GM19043 (cell line): Measurements from ENCODE around the gene VPS37B.

Experiments
- ATAC-seq: cut with Tn5 transposase; IDR thresholded peaks from one replicate; pipeline ENCODE4 v1.9.1; 2021; ENCODE audit warnings: low read depth; ENCODE audit not compliant: unreplicated experiment

Gene VPS37B

DNA sequence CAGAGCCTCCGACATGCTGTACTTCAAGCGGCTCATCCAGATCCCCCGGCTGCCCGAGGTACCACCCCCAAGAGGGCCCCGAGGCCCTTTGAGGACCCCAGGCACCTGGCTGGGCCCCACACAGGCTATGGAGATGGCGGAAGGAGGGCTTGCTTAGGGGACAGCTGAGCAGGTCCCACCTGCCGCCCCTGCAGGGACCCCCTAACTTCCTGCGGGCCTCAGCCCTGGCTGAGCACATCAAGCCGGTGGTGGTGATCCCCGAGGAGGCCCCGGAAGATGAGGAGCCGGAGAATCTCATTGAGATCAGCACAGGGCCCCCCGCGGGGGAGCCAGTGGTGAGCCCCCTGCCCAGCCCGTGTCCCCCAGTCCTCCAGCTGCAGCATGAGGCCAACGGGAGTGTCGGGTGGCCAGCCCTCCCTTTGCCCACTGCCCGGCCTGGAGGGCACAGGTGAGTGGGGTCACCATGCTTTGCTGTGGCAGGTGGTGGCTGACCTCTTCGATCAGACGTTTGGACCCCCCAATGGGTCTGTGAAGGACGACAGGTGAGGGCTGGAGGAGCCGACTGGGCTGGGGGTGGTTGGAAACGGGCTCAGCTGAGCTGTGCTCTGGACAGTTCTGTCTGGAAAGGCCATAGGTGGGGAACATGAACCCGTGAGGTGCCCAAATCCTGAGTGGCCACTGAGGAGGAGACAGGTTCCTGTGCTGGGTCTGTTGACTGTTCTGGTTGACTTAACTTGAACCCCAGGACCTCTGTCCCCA, 40.7 kb downstream of the VPS37B start:
- no peak for ATAC-seq

DNA sequence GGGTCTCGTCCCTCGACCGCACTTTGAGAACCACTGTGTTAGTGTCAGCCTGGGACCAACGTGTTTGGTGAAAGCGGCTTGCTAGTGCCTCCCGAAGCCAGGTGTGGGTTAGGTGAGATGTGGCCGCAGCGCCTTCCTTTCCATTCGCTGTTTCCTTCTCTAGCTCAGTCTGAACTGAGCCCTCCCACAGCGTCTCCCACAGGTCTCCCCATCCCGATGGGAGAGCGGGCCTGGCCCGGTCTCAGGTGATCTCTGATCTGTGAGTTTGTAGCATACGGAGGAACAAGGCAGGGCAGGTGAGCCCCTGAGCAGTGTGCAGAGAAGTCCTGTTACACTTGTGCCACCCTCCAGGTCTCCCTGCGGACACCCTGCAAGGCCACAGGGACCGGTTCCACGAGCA, 41.4 kb downstream of the VPS37B start:
- ATAC-seq = no peak

DNA sequence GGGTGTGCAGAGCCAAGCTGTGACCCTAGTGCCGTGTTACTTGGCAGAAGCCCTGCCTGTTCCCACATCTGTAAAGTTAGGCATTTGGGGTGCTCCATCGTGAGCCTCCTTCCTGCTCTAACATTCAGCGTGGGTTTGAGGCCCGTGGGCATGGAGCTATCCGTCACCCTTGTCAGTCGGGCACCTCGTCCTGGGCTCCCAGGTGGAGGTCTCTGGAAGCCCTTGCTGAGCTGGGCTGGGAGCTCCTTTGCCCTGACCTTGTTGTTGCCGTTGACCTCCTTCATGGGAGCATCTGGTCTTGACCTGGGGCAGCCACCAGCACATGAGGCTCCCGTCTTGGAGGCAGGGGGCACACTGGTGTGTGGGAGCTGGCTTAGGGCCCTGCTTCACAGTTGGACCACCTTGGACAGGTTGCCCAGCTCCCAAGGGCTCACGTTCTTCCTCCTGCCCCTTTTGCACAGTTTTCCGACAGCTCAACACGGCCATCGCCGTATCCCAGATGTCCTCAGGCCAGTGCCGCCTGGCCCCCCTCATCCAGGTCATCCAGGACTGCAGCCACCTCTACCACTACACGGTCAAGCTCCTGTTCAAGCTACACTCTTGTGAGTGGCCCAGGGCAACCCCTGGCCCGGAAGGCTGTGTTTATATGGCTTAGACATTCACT, 42.2 kb downstream of the VPS37B start:
- no peak for ATAC-seq

DNA sequence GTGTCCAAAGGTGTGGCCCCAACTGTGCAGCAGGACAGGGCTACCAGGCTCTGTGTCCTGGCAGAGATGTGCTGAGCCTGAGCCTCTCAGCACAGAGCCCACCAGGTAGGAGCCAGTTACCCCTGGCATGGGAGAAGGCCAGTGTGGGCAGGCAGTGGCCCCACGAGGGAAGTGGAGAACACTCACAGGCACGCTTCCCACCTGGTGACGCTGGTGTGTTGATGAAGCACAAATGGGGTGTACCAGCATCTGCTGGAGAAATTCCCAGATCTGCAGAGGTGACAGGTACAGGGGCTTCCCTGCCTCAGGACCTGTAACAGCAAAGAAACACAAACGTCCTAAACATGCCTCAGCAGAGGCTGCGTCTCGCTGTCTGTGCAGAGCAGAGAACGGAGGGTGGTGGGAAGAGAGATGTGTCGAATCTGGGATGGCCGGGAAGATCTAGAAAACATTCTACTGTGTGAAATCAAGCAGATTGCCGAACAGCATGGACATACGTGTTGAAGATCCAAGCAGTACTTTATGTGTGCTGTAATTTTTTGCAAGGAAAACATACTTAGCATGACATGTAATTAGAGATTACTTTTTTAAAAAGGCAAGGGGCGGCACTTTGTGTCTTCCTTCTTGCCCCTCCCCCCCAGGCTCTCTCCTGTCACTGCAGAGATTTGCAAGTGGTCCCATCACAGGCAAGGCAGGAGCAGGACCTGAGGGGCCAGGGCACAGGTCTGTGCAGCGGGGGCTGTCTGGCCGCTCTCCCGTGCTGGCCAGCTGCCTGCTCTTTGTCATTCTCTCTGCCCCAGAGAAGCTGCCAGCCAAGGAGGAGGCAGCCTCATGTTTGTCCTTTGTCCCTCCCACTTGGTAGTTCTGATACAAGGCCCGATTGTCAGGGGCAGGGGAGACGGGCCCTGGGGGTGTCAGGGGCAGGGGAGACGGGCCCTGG, 43.3 kb downstream of the VPS37B start:
- no peak for ATAC-seq

DNA sequence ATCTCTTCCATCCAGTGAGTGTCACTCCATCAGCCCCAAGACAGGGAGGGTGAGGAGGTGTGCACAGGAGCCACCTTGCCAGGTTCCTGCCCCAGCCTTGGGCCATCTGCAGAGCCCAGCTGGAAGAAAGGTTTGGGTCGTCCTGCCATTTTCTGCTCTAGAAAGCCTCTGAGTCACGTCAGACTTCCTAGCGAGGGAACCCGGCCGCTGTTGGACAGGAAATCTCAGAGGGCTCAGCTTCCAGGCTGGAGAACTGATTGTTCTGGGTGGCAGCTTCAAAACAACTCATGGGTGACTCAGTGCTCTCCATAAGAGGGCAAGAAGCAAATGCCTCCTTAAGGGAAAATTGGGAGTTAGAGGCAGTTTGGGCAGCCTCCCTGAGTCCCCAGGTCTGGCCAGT, 44.1 kb downstream of the VPS37B start:
- ATAC-seq = no peak

DNA sequence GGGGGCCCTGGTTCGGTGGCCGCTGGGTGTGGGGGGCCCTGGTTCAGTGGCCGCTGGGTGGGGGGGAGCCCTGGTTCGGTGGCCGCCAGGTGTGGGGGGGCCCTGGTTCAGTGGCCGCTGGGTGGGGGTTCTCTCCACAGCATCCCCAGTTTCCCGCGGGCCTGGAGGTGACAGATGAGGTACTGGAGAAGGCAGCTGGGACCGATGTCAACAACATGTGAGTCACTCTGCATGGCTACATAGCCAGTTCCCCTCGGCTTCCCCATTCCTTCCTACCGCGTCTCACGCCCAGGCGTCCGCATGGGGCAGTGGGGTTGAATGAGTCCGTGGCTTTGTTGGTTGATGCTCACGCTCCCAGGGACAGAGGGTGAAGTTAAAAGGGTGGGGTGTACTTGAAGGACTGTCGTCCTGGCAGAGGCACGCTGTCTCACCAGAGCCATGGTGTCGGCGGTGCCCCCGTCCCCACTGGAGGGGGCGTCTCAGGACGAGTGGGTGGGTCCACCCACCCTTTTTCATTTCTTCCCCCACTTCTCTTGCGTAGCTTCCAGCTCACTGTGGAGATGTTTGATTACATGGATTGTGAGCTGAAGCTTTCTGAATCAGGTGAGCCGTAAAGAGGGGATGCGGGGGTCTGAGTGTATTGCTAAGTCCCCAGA, 45.1 kb downstream of the VPS37B start:
- no peak for ATAC-seq

DNA sequence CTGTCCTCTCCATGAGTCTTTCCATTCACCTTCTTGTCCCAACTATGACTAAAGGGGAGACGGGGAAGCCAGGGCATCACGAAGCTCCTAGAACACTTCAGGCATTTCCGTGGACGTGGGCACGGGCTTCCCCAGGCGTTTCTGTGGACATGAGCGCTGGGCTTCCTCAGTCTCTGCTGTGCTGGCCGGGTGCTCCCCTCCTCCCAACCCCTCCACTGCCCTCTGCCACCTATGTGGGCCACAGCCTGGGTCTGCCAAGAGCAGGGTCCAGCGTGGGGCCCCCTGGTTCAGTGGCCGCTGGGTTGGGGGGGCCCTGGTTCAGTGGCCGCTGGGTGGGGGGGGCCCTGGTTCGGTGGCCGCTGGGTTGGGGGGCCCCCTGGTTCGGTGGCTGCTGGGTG, 45.9 kb downstream of the VPS37B start:
- no peak for ATAC-seq

DNA sequence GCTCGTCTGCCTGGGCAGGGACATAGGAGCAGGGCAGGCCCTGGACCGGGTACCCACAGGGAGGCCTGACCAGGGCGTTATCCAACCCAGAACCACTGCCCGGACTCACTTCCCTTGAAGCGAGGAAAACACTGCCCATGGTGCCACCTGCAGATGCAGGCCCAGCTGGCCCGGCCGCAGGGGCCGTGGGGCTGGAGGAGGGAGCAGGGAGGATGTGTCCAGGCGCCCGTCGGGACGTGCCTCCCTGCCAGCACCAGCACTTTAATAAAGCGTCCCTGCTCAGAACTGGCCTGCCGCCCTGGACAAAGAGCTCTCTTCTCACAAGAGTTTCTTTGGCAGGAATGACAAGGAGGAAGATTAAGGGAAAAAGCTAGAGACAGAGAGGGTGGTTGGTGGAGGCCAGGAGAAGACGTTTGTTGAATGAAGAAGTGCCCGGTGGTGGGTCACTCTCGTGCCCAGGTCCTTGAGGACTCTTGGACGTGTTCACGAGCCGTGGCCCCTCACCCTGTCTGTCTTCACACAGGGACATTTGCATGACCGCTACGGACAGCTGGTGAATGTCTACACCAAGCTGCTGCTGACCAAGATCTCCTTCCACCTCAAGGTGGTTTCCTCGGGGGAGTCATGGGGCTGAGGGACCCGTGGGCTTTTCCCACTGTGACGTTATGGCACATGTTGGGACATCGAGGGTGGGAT, 46.4 kb downstream of the VPS37B start:
- no peak for ATAC-seq

DNA sequence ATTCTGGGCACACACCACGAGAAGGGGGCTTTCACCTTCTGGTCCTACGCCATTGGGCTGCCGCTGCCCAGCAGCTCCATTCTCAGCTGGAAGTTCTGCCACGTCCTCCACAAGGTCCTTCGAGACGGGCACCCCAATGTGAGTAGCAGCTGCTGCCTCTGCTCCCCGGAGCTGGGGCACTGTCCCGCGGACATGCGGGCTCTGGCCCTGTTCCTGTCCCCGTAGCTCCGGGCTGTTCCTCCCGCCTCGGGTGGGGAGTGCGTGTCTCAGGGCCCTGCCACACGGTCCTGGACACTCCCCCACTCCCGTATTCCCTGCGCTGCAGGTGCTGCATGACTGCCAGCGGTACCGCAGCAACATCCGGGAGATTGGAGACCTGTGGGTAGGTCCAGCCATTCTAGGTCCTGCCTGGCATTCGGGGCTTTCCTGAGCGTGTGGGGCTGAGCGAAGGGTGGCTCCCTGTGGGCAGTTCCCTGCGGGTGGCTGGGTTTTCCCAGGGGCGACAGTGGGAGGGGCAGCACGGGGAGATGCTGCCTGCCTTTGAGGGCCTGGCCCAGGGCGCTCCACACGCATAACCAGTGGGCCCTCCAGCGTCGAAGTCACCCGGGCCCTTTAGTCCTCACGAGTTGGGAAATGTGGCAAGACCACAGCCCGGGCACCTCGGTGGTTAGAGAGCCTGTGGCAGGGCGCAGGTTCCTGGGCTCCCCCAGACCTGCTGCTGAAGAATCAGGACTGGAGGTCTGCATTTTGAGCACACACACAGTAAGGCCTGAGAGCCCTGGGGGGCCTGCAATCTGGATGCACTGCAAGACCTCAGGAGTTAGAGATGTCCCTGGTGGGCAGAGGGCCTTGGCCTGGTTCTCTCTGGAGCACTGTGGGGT, 47.2 kb downstream of the VPS37B start:
- ATAC-seq = no peak

DNA sequence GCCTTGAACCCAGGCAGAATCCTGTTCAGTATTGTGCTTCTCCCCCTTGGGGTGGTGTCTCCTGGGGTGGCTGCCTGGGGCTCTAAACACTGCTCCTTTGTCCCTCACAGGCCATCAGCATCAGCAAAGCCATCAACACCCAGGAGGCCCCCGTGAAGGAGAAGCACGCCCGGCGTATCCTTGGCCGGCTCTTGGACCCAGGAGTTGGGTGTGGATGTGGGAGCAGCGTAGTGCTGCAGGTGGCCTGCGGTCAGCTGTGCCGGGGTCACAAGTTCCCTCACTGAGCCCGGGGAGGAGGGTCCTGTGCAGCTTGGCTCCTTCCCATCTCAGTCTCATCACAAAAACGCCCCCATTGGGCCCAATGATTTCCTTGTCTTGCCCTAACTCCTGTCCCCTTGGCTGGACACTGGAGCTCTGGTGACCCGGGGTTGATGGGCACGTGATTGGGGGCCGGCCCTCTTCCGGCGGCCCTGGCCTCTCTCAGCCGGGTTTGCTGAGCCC, 48.0 kb downstream of the VPS37B start:
- ATAC-seq = no peak

DNA sequence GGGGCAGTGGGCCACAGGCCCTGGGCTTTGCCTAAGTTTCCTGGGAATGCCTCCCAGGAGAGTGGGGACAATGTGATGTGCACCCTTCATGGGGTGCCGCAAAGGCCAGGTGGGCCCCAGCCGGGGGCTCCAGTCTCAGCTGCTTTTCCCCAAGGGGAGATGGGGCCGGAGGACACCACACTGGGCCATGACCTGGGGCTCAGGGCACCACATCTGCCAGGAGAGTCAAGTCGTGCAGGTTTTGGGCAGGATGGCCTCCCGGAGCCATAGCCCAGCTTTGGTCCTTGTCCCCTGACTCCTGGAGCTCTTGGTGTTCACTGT, 48.4 kb downstream of the VPS37B start:
- ATAC-seq = no peak

DNA sequence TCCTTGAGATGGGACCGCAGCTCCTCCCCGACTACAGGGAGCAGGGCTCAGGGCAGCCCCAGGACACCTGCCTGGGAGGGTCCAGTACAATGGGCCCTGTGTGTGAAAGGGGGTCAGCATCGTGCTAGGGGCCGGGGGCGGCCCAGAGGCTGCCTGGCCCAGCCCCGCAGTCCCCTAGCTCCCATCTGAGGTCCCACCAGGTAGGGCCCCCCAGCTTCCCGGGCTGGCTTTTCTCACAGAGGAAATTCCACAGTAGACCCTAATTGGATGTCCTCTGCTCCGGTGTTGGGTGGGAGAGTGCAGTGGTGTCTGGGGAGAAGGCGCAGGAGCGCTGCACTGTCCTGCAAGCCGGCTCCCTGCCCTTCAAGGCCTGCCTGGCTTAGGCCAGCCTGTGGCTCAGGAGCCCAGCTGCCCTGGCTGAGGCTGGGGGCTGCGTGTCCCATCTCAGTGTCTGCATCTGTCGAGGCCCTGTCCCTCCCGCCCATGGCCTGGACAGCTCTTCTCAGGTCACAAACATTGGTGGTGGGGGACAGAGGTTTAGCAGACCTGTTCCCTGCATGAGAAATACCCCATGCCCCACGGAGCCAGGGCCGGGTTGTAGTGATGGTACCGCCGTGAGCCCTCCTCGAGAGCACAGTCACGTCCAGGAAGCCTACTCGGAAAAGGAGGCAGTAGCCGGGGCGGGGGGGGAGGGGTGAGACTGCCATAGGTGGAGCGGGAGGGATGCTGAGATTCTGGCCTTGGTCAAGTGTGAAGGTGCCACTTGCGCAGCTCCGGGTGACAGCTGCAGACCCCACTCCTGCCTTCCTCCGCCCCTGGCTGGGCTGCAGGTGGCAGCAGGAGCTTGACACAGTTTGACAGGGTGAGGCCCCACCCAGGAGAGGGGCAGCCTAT, 49.1 kb downstream of the VPS37B start:
- ATAC-seq = no peak

DNA sequence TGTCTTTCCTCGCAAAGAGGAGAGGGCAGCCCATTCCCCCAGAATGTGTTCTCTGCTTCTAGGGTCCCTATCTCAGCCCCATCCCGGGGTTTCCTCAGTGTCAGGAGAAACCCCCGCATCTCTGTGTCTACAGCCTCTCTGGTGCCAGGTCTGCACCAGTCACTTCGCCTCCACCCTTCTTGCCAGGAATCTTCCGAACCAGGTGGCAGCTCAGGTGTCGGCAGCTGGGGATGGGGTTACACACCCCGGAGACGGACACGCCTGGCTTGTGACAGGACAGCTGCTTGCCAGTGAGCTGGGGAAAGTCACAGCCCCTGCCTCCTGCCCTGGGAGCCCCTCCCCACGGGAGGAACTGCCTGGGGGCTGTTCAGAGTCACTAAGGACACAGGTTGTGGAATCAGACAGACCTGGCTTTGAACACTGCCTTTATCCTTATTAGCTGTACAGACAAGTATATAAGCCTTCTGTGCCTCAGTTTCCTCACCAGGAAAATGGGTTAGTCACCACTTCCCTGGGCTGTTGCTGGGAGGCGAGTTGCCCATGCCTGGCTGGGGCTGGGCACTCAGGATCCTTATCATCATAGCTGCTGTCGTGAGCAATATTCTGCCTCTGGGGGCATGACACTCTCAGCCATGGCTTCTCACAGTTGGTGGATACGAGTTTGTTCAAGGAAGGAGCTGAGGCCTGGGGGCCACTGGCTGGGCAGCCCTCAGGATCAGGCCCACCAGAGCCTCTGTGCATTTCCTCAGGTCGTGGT, 49.9 kb downstream of the VPS37B start:
- no peak for ATAC-seq

DNA sequence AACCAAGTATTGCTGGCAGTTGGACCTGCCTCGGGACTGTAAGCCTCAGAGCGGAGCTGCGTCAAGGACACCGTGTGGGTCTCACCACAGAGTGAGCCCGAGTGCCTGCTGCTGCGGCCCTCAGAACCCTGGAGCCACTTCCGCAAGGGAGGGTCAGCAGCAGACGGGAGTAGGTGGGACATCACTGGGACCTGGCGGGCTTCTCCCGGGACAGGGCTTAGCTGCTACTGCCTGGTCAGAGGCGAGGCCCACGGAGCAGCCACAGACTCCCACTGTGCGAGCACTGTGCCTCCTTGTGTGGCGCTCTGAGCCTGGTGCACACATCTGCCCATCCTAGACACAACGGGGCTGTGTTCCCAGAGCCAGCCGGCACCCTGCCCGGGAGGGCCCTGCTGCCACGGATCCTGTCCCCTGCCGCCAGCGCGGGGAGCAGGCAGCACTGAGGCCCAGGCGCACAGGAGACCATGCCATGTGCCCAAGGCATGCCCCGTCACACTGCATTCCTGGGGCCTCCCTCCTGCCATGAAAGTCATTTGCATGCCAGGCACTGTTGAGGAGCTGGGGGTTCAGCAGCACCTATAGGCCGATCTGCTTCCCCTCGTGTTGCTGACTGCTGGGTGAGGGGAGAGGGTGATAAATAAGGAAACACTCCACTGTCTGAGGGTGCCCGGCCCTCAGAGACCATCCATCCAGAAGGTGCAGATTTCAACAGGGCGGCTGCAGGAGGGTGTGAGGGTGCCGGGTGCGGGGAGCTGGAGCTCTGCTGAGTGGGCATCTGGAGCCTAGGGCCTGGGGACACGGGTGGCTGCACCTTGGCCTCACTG, 50.7 kb downstream of the VPS37B start:
- ATAC-seq = no peak

DNA sequence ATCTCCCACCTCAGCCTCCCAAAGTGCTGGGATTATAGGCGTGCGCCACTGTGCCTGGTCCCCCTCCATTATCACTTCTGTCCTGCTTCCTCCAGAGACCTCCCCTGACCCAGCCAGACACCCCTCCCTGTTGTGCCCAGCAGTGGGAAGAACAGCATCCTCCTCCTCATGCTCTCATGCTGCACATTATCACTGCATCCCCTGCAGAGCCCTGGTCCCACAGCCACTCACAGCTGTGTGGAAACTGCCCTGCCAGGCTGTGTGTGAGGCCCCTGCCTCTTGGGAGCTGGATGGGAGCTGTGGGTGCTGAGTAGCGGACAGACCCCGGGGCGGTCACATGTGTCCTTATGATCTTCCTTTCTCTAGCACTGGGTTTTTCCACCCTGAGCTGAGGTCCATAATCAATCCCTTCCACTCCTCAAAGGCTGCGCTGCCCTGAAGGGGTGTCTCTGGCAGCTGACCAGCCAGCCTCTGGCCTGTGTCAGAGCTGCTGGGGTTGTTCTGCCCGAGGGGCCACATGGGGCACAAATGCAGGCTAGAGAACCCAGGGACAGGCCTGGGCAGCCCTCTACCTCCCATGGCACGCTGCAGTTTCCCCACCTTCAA, 51.5 kb downstream of the VPS37B start:
- ATAC-seq = no peak

DNA sequence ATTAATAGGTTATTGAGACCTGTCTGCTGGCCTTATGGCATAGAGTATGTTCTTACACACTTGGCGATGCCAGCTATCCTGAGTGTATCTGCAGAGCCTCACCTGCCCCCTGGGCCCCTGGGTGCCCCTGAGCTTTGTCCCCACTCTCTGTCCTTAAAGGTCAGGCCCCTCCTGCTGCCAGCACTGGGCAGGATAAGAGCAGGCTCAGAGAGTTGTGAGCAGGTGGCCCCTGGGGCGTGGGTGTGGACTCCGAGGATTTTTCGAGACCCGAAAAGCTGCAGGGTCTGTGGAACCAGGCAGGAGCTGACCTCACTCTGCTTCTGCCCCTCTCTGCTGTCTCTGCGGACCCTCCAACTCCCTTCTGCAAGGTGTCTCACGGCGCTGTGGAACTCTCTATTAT, 52.5 kb downstream of the VPS37B start:
- ATAC-seq = no peak
